ENCODE measurements around the gene SGSM2. TPM values are rescaled to one million over a fixed set of nuclear protein-coding genes. Genes with fewer than 3 reads are reported as not detected.

SGSM2 gene
- total RNA-seq, 4 donors from 2014 or later, result 41.0 to 148 (median 70.0) TPM

GRCh38 chr17:2372681-2373080, 35.4 kb downstream of the SGSM2 start:
- in situ Hi-C loops (cut with MboI; ENCODE audit: low pct_ligation_motif_present in 1 of 4, low pct_unique_long_range_greater_than_20kb in 1 of 4, low sequenced_read_pairs in 3 of 4), result loop anchor here in 1 of 4 donors (10.0 kb wide), 1 partner anchor 52 kb away; no protein-coding TSS in a partner anchor

GRCh38 chr17:2373179-2373578, 35.9 kb downstream of the SGSM2 start:
- 80 to 95% methylated on average over 2 to 18 of the region's 18 CpGs for WGBS, 2 donors (ENCODE audit: low coverage in 1 of 2)
- intact Hi-C loops (cut with DNase I; ENCODE audit: low total_unique reads), result no loop called here

More at GRCh38 chr17:2372681-2373080, 35.4 kb downstream of the SGSM2 start:
- no peak for DNase-seq
- Histone ChIP-seq H3K9me3 (no peaks in the 10 kb centered on the region), H3K4me3 (no peak overlapping the region), H3K27me3 (no peaks in the 10 kb centered on the region), H3K27ac (no peak overlapping the region), H3K4me1 (peaks cover 0 to 3% (median 1%) of the 10 kb centered on the region in 4 donors), H3K36me3 (no peaks in the 10 kb centered on the region)
- TF ChIP-seq EP300 (IDR thresholded peaks at IDR 0.05; ENCODE audit: low read depth) (no peak), POLR2AphosphoS5 (IDR thresholded peaks at IDR 0.05) (no peak), CTCF (IDR thresholded peaks at IDR 0.05) (no peak), POLR2A (IDR thresholded peaks at IDR 0.05) (no peak)
- intact Hi-C loops (cut with DNase I; ENCODE audit: low total_unique reads), result no loop called here
- 95% methylated on average over 16 of the region's 16 CpGs; no CpG with 5 or more reads in 1 of the 2 donors for WGBS, 2 donors (ENCODE audit: low coverage in 1 of 2)

GRCh38 chr17:2374549-2375285, 37.4 kb downstream of the SGSM2 start:
- no peaks in the 10 kb centered on the region for H3K36me3 ChIP-seq
- in situ Hi-C loops (cut with MboI; ENCODE audit: low pct_ligation_motif_present in 1 of 4, low pct_unique_long_range_greater_than_20kb in 1 of 4, low sequenced_read_pairs in 3 of 4) (loop anchor here in 1 of 4 donors (10.0 kb wide), 1 partner anchor 50 kb away; no protein-coding TSS in a partner anchor), intact Hi-C loops (cut with DNase I; ENCODE audit: low total_unique reads) (no loop called here)

More at GRCh38 chr17:2373179-2373578, 35.9 kb downstream of the SGSM2 start:
- Histone ChIP-seq H3K4me3 (no peak overlapping the region), H3K9me3 (no peaks in the 10 kb centered on the region), H3K27me3 (no peaks in the 10 kb centered on the region), H3K36me3 (no peaks in the 10 kb centered on the region), H3K4me1 (peaks cover 0 to 3% (median 1%) of the 10 kb centered on the region in 4 donors), H3K27ac (no peak overlapping the region)
- no peak for DNase-seq
- TF ChIP-seq EP300 (IDR thresholded peaks at IDR 0.05; ENCODE audit: low read depth) (no peak), POLR2A (IDR thresholded peaks at IDR 0.05) (no peak), CTCF (IDR thresholded peaks at IDR 0.05) (no peak), POLR2AphosphoS5 (IDR thresholded peaks at IDR 0.05) (no peak)
- in situ Hi-C loops (cut with MboI; ENCODE audit: low pct_ligation_motif_present in 1 of 4, low pct_unique_long_range_greater_than_20kb in 1 of 4, low sequenced_read_pairs in 3 of 4), result loop anchor here in 1 of 4 donors (10.0 kb wide), 1 partner anchor 52 kb away; no protein-coding TSS in a partner anchor

More at GRCh38 chr17:2374549-2375285, 37.4 kb downstream of the SGSM2 start:
- H3K9me3 ChIP-seq, result no peaks in the 10 kb centered on the region
- no peak overlapping the region for H3K27ac ChIP-seq
- no peak overlapping the region for H3K4me3 ChIP-seq
- TF ChIP-seq CTCF (IDR thresholded peaks at IDR 0.05), result no peak
- TF ChIP-seq EP300 (IDR thresholded peaks at IDR 0.05; ENCODE audit: low read depth), result no peak
- no peak for TF ChIP-seq POLR2A (IDR thresholded peaks at IDR 0.05)
- TF ChIP-seq POLR2AphosphoS5 (IDR thresholded peaks at IDR 0.05), result no peak
- H3K4me1 ChIP-seq, result no peaks in the 10 kb centered on the region
- H3K27me3 ChIP-seq, result no peaks in the 10 kb centered on the region
- DNase-seq, result no peak
- 85 to 88% methylated on average over 6 to 11 of the region's 11 CpGs for WGBS, 2 donors (ENCODE audit: low coverage in 1 of 2)
